ENCODE results near the gene TMEM163. TPM values are rescaled to one million over a fixed set of nuclear protein-coding genes. Genes with fewer than 3 reads are reported as not detected.
A peak's percentile ranks its signal among the peaks of the same experiment; 100 is the strongest.

TMEM163 gene
- total and polyA plus RNA-seq, 2 of the 13 experiments (the other 11 are each of a cell fraction or from before 2014, with no cell fraction given): 0.05 TPM; not detected in 1

- TF ChIP-seq, protein P1, sequence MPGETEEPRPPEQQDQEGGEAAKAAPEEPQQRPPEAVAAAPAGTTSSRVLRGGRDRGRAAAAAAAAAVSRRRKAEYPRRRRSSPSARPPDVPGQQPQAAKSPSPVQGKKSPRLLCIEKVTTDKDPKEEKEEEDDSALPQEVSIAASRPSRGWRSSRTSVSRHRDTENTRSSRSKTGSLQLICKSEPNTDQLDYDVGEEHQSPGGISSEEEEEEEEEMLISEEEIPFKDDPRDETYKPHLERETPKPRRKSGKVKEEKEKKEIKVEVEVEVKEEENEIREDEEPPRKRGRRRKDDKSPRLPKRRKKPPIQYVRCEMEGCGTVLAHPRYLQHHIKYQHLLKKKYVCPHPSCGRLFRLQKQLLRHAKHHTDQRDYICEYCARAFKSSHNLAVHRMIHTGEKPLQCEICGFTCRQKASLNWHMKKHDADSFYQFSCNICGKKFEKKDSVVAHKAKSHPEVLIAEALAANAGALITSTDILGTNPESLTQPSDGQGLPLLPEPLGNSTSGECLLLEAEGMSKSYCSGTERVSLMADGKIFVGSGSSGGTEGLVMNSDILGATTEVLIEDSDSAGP (CRISPR knock-in tag; IDR thresholded peaks at IDR 0.05; ENCODE audit: borderline replicate concordance): no peak
- TF ChIP-seq, protein P2, sequence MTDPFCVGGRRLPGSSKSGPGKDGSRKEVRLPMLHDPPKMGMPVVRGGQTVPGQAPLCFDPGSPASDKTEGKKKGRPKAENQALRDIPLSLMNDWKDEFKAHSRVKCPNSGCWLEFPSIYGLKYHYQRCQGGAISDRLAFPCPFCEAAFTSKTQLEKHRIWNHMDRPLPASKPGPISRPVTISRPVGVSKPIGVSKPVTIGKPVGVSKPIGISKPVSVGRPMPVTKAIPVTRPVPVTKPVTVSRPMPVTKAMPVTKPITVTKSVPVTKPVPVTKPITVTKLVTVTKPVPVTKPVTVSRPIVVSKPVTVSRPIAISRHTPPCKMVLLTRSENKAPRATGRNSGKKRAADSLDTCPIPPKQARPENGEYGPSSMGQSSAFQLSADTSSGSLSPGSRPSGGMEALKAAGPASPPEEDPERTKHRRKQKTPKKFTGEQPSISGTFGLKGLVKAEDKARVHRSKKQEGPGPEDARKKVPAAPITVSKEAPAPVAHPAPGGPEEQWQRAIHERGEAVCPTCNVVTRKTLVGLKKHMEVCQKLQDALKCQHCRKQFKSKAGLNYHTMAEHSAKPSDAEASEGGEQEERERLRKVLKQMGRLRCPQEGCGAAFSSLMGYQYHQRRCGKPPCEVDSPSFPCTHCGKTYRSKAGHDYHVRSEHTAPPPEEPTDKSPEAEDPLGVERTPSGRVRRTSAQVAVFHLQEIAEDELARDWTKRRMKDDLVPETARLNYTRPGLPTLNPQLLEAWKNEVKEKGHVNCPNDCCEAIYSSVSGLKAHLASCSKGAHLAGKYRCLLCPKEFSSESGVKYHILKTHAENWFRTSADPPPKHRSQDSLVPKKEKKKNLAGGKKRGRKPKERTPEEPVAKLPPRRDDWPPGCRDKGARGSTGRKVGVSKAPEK (CRISPR knock-in tag; IDR thresholded peaks at IDR 0.05; ENCODE audit: borderline replicate concordance): peak; percentile 82; the same call in 1 of the 2 replicates
- TF ChIP-seq RBFOX2 (IDR thresholded peaks at IDR 0.05; ENCODE audit: low read depth, low read length) (peak; percentile 44), ASH2L (IDR thresholded peaks at IDR 0.05; ENCODE audit: insufficient read length, low read depth, low read length) (peak; percentile 41), FLYWCH1 (CRISPR knock-in tag; IDR thresholded peaks at IDR 0.05) (no peak), ZNF350 (CRISPR knock-in tag; IDR thresholded peaks at IDR 0.05; ENCODE audit: borderline replicate concordance, low read depth) (peak; percentile 11; the same call in 1 of the 2 replicates), KDM5A (IDR thresholded peaks at IDR 0.05; ENCODE audit: borderline replicate concordance, low read length) (peak; percentile 73; the same call in 1 of the 2 replicates), ZNF784 (CRISPR knock-in tag; IDR thresholded peaks at IDR 0.05; ENCODE audit: borderline replicate concordance) (no peak), KLF6 (CRISPR knock-in tag; IDR thresholded peaks at IDR 0.05) (no peak), ZMYM2 (CRISPR knock-in tag; IDR thresholded peaks at IDR 0.05) (no peak), PHB2 (IDR thresholded peaks at IDR 0.05; ENCODE audit: partially characterized antibody) (no peak)
- TF ChIP-seq, protein P3, sequence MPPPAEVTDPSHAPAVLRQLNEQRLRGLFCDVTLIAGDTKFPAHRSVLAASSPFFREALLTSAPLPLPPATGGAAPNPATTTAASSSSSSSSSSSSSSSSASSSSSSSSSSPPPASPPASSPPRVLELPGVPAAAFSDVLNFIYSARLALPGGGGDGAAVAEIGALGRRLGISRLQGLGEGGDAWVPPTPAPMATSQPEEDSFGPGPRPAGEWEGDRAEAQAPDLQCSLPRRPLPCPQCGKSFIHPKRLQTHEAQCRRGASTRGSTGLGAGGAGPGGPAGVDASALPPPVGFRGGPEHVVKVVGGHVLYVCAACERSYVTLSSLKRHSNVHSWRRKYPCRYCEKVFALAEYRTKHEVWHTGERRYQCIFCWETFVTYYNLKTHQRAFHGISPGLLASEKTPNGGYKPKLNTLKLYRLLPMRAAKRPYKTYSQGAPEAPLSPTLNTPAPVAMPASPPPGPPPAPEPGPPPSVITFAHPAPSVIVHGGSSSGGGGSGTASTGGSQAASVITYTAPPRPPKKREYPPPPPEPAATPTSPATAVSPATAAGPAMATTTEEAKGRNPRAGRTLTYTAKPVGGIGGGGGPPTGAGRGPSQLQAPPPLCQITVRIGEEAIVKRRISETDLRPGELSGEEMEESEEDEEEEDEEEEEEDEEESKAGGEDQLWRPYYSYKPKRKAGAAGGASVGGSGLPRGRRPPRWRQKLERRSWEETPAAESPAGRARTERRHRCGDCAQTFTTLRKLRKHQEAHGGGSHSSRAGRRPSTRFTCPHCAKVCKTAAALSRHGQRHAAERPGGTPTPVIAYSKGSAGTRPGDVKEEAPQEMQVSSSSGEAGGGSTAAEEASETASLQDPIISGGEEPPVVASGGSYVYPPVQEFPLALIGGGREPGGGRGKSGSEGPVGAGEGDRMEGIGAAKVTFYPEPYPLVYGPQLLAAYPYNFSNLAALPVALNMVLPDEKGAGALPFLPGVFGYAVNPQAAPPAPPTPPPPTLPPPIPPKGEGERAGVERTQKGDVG (CRISPR knock-in tag; IDR thresholded peaks at IDR 0.05; ENCODE audit: borderline replicate concordance): 0 out of 2 replicates have a peak, but pooled peaks have one; percentile 4
- TF ChIP-seq, protein P4, sequence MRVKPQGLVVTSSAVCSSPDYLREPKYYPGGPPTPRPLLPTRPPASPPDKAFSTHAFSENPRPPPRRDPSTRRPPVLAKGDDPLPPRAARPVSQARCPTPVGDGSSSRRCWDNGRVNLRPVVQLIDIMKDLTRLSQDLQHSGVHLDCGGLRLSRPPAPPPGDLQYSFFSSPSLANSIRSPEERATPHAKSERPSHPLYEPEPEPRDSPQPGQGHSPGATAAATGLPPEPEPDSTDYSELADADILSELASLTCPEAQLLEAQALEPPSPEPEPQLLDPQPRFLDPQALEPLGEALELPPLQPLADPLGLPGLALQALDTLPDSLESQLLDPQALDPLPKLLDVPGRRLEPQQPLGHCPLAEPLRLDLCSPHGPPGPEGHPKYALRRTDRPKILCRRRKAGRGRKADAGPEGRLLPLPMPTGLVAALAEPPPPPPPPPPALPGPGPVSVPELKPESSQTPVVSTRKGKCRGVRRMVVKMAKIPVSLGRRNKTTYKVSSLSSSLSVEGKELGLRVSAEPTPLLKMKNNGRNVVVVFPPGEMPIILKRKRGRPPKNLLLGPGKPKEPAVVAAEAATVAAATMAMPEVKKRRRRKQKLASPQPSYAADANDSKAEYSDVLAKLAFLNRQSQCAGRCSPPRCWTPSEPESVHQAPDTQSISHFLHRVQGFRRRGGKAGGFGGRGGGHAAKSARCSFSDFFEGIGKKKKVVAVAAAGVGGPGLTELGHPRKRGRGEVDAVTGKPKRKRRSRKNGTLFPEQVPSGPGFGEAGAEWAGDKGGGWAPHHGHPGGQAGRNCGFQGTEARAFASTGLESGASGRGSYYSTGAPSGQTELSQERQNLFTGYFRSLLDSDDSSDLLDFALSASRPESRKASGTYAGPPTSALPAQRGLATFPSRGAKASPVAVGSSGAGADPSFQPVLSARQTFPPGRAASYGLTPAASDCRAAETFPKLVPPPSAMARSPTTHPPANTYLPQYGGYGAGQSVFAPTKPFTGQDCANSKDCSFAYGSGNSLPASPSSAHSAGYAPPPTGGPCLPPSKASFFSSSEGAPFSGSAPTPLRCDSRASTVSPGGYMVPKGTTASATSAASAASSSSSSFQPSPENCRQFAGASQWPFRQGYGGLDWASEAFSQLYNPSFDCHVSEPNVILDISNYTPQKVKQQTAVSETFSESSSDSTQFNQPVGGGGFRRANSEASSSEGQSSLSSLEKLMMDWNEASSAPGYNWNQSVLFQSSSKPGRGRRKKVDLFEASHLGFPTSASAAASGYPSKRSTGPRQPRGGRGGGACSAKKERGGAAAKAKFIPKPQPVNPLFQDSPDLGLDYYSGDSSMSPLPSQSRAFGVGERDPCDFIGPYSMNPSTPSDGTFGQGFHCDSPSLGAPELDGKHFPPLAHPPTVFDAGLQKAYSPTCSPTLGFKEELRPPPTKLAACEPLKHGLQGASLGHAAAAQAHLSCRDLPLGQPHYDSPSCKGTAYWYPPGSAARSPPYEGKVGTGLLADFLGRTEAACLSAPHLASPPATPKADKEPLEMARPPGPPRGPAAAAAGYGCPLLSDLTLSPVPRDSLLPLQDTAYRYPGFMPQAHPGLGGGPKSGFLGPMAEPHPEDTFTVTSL (CRISPR knock-in tag; IDR thresholded peaks at IDR 0.05; ENCODE audit: borderline replicate concordance): no peak
Observed at GRCh38 chr2:134412639-134412999, 306.2 kb downstream of the TMEM163 start (continued).

Data from HepG2 (cell line).